Dendritic cell treated with granulocyte-macrophage colony-stimulating factor and Interleukin-4, amounts not matched to agents 40 ng/mL and 50 ng/mL, for 4 days (primary cell): ENCODE data around the gene TRIM6.
A peak's percentile ranks its signal among the peaks of the same experiment; 100 is the strongest.
"Not testable (repeated sequence)": the region's sequence is repeated elsewhere in the genome, so short reads cannot be mapped to it uniquely, and the experiment has no call there.

Experiments
- H3K27ac Mint-ChIP-seq: one replicate; pipeline ENCODE4 v1.8.0; 2022; ENCODE audit warnings: mild to moderate bottlenecking, mixed read lengths
- H3K27me3 Mint-ChIP-seq: one replicate; pipeline ENCODE4 v1.8.0; 2022; ENCODE audit warnings: mild to moderate bottlenecking, mixed read lengths
- H3K36me3 Mint-ChIP-seq: one replicate; pipeline ENCODE4 v1.8.0; 2022; ENCODE audit warnings: low read depth, mixed read lengths
- H3K4me1 Mint-ChIP-seq: one replicate; pipeline ENCODE4 v1.8.0; 2022; ENCODE audit warnings: low read depth, mixed read lengths
- H3K4me3 Mint-ChIP-seq: one replicate; pipeline ENCODE4 v1.8.0; 2022; ENCODE audit warnings: mild to moderate bottlenecking, moderate library complexity, mixed read lengths
- H3K9me3 Mint-ChIP-seq: one replicate; pipeline ENCODE4 v1.8.0; 2022; ENCODE audit warnings: mixed read lengths
- intact Hi-C: fragments of 100-400 bp; cut with micrococcal nuclease; formaldehyde crosslinking; loops from one replicate; pipeline ENCODE4 v1.15.0; 2022

TRIM6 gene

DNA sequence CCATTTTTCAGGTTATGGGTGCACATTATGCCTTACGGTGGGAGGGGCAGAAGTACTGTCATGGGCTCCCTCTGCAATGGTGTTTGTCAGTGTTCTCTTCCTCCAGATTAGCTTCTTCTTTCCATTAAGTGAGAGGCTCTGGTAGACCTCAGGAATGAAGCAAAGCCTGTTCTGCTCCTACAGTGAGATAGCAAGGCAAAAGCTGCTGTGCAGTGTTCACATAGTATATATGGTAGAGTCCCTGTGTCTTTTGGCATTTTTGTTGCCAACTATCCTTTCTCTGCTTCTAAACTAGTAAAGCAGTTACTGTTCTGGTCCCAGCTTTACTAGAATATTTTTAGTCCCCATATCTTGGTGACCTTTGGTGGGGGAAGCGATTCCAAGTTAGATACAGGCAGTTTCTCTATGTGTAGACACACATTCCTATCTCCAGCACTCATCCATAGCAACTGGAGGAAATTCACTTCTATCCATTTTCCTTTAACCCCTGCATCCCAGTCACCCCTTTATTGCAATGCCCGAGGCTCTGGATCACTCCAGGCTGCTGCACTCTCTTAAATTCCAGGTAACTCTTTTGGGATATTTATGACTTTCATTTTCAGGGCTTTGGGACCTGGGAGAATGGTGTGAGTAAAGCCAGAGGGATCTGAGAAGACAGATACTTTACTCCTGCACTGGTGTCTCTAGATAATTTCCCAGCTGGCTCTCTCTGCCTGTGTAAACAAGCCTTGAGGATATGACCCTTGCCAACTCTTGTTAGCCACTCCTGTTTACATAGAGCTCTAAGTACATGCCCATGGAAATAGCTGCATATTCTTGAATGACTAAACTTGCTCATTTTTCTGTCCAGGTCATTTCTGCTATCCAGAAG lies 24.4 kb downstream of the TRIM6 start:
- H3K4me1 Mint-ChIP-seq = peaks cover 25% of the 10 kb centered on the region
- no peaks in the 10 kb centered on the region for H3K27me3 Mint-ChIP-seq
- intact Hi-C loops = no loop called here
- peaks cover 9% of the 10 kb centered on the region for H3K36me3 Mint-ChIP-seq
- H3K27ac Mint-ChIP-seq = no peak overlapping the region
- H3K4me3 Mint-ChIP-seq = no peak overlapping the region
- no peaks in the 10 kb centered on the region for H3K9me3 Mint-ChIP-seq

DNA sequence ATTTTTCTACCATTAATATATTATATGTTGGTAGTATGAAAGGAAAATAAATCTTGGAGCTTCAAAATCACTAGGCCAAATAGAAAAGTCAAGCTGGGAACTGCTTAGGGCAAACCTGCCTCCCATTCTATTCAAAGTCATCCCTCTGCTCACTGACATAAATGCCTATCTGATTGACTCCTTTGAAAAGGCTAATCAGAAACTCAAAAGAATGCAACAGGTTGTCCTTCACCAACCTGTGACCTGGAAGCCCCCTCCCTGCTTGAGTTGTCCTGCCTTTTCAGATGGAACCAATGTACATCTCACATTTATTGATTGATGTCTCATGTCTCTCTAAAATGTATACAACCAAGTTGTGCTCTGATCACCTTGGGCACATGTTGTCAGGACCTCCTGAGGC lies 25.1 kb downstream of the TRIM6 start:
- Mint-ChIP-seq H3K9me3 (no peaks in the 10 kb centered on the region), H3K4me1 (peaks cover 32% of the 10 kb centered on the region), H3K36me3 (peaks cover 9% of the 10 kb centered on the region), H3K4me3 (no peak overlapping the region), H3K27ac (no peak overlapping the region), H3K27me3 (no peaks in the 10 kb centered on the region)
- intact Hi-C loops = no loop called here

DNA sequence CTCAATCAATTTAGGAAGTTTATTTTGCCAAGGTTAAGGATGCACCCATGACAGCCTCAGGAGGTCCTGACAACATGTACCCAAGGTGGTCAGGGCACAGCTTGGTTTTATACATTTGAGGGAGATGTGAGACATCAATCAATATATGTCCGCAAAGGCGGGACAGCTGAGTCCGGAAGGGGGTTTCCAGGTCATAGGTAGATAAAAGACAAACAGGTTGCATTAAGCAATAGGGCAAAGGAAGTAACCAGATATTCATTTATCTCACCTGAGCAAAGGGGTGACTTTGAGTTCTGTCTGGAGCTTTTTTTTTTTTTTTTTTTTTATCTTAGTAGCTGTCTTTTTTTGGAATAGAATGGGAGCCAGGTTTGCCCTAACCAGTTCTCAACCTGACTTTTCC lies 26.4 kb downstream of the TRIM6 start:
- no peak overlapping the region for H3K27ac Mint-ChIP-seq

DNA sequence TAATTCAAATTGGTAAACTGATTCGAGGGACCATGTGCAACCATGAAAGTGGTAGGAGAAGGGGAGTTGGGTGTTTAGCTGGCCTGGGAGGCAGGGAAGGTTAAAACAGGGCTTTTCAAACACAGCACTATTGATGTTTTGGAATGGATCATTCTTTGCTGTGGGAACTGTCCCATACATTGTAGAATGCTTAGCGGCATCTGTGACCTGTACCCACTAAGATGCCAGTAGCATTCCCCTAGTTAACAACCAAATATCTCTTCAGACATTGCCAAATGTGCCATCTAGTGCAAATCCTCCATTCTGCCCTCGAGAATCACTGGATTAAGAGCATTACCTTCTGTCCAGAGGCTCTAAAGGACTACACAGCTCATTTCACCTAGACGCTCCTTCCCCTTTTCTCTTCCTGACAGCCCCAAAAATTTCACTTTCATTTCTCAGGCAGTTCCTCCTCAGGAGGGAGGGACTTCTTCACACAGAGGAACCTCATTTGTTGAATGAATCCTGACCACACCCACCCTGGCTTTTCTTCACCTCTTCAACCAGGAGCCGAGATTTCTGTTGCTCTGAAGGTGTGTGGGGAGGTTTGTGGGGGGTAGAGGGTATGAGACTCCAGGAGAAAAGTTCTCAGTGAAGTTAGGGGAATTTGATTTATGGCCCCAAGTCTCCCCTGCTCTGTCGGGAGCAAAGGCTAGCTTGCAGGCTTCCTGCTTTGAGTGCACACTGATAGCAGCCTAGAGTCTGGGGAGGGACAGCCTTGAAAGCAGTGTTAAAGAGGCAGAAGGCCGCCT lies 28.2 kb downstream of the TRIM6 start, which contains the start of gene TRIM34:
TSS of gene TRIM34 (plus strand) at position 513 of the 791 bp plus-strand sequence. CDS start 7,331 bp downstream, outside the sequence.
- intact Hi-C loops = loop anchor here (5.0 kb wide), 1 partner anchor 63 kb away; the partner anchor contains the start of genes TRIM22 and TRIM5
- peak within 1 kb of the TSS; percentile 92 for H3K27ac Mint-ChIP-seq
- peaks cover 16% of the 10 kb centered on the region for H3K36me3 Mint-ChIP-seq
- peak within 1 kb of the TSS; percentile 86 for H3K4me3 Mint-ChIP-seq
- H3K4me1 Mint-ChIP-seq = peaks cover 42% of the 10 kb centered on the region
- H3K9me3 Mint-ChIP-seq = no peaks in the 10 kb centered on the region
- H3K27me3 Mint-ChIP-seq = no peaks in the 10 kb centered on the region

More for the DNA sequence above, 26.4 kb downstream of the TRIM6 start:
- Mint-ChIP-seq H3K9me3 (no peaks in the 10 kb centered on the region), H3K4me3 (no peak overlapping the region), H3K27me3 (no peaks in the 10 kb centered on the region), H3K4me1 (peaks cover 42% of the 10 kb centered on the region), H3K36me3 (peaks cover 9% of the 10 kb centered on the region)
- intact Hi-C loops = no loop called here

DNA sequence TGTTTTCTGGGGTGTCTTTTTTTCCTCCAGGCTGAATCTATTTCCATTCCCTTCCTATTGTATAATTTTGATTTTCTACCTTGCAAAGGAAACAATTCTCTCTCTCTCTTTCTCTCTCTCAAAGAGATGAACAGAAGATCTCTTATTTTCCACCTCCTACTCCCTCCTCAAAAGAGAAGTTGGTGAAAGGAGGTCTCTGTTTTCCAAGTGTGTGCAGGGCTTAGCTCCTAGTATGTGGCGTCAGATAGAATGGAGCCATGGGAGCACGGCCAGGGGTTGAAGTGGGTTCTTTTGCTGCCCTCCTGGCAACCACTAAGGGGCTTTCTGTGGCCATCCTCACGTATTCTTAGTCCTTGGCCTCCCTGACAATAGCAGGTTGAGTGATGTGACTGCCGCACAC lies 28.8 kb downstream of the TRIM6 start:
- Mint-ChIP-seq H3K27me3 (no peaks in the 10 kb centered on the region), H3K27ac (peak overlapping the region; percentile 92), H3K4me1 (peaks cover 45% of the 10 kb centered on the region), H3K4me3 (peak overlapping the region; percentile 86), H3K36me3 (peaks cover 16% of the 10 kb centered on the region), H3K9me3 (no peaks in the 10 kb centered on the region)
- intact Hi-C loops = loop anchor here (5.0 kb wide), 1 partner anchor 62 kb away; the partner anchor contains the start of genes TRIM22 and TRIM5

DNA sequence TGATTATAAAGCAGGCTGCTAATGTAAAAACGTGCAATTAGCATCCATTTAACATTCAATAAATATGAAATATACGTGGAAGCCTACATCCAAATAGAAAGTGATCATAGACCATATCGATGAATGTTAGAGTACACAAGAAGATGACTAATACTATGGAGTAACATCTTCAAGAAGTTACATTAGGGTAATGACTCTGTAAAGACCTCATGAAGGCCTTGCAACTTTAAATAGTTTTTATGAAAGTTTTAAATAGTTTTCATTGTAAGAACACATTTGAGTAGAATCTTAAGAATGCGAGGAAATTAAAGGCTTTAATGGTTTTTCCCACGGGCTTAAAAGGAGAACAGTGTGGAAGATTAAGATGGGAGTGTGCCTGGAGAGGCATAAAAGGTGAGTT lies 29.8 kb downstream of the TRIM6 start:
- Mint-ChIP-seq H3K27ac (peak overlapping the region; percentile 92), H3K4me3 (peak overlapping the region; percentile 86), H3K4me1 (peaks cover 50% of the 10 kb centered on the region), H3K9me3 (no peaks in the 10 kb centered on the region), H3K36me3 (peaks cover 16% of the 10 kb centered on the region), H3K27me3 (no peaks in the 10 kb centered on the region)
- intact Hi-C loops = loop anchor here (5.0 kb wide), 1 partner anchor 61 kb away; the partner anchor contains the start of genes TRIM22 and TRIM5

DNA sequence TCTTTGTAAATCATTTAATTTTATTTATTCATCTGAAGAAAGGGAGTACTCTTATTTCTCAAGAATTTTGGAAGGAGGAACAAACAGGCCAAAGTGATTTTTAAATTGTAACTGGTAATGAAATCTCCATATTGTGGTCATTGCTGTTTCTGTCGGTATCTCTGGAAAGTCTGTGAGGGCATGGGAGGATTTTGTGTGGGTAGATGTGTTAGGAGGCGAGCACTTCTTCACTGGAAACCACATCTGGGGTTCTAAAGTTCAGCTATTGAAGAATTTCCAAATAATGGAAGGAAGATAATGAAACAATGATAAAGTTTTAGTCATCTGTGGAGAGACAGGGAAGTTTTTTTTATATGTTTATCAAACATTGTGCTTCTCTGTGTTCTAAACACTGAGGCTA lies 35.0 kb downstream of the TRIM6 start:
- H3K27ac Mint-ChIP-seq = peak overlapping the region; percentile 74
- H3K27me3 Mint-ChIP-seq = no peaks in the 10 kb centered on the region
- peaks cover 52% of the 10 kb centered on the region for H3K36me3 Mint-ChIP-seq
- H3K4me1 Mint-ChIP-seq = peaks cover 40% of the 10 kb centered on the region
- H3K9me3 Mint-ChIP-seq = no peaks in the 10 kb centered on the region
- intact Hi-C loops = no loop called here
- H3K4me3 Mint-ChIP-seq = no peak overlapping the region

DNA sequence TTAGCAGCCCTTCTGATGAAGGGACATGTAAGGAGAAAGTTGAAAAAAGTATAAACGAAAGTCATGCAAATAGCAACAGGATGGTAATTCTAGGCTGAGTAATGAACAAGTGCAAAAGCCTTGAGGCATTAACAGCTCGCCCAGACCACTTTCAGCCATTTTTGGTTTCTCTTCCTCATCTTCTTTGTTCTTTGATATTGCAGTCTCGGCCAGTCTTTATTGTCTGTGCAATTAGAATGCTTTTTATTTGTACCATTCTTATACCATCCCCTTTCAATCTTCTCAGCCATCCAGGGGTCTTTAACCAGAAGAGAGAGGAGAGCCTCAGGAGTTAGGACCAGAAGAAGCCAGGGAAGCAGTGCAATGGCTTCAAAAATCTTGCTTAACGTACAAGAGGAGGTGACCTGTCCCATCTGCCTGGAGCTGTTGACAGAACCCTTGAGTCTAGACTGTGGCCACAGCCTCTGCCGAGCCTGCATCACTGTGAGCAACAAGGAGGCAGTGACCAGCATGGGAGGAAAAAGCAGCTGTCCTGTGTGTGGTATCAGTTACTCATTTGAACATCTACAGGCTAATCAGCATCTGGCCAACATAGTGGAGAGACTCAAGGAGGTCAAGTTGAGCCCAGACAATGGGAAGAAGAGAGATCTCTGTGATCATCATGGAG lies 35.7 kb downstream of the TRIM6 start:
- peaks cover 58% of the 10 kb centered on the region for H3K36me3 Mint-ChIP-seq

DNA sequence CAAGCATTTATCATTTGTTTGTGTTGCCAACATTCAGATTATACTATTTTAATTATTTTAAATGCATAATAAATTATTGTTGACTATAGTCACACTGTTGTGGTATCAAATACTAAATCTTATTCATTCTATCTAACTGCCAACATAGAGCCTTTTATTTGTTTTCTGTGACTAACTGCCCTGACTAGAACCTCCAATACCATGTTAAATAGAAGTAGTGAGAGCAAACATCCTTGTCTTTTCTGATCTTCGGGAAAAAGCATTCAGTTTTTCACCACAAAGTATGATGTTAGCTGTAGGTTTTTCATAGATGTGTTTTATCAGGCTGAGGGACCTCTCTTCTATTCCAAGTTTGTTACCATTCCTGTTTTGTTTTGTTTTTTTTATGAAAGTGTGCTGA lies 43.5 kb downstream of the TRIM6 start:
- intact Hi-C loops = no loop called here
- H3K36me3 Mint-ChIP-seq = peaks cover 88% of the 10 kb centered on the region
- no peak overlapping the region for H3K27ac Mint-ChIP-seq
- no peaks in the 10 kb centered on the region for H3K4me1 Mint-ChIP-seq
- H3K27me3 Mint-ChIP-seq = no peaks in the 10 kb centered on the region
- H3K9me3 Mint-ChIP-seq = no peaks in the 10 kb centered on the region
- H3K4me3 Mint-ChIP-seq = no peak overlapping the region

More for the DNA sequence above, 35.7 kb downstream of the TRIM6 start:
- H3K4me1 Mint-ChIP-seq = peaks cover 33% of the 10 kb centered on the region
- no peak overlapping the region for H3K4me3 Mint-ChIP-seq
- no peaks in the 10 kb centered on the region for H3K9me3 Mint-ChIP-seq
- intact Hi-C loops = no loop called here
- peak overlapping the region; percentile 74 for H3K27ac Mint-ChIP-seq
- H3K27me3 Mint-ChIP-seq = no peaks in the 10 kb centered on the region

DNA sequence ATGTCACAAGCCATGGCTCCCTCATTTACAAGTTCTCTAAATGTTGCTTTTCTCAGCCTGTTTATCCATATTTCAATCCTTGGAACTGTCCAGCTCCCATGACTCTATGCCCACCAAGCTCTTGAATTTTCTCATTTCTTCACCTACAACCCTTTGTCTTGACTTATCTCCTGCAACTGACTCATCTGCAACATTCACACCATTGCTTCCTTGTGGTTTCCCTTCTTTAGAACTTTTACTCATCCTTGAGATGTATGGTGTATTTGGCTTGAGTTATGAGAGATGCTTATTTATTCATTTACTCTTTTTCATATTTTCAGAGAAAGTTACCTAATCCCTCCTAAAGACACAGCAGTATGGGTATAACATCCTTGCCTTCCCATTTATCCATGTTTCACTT lies 47.1 kb downstream of the TRIM6 start:
- H3K9me3 Mint-ChIP-seq = no peaks in the 10 kb centered on the region
- H3K4me3 Mint-ChIP-seq = no peak overlapping the region
- no peak overlapping the region for H3K27ac Mint-ChIP-seq
- intact Hi-C loops = no loop called here
- no peaks in the 10 kb centered on the region for H3K27me3 Mint-ChIP-seq
- H3K4me1 Mint-ChIP-seq = no peaks in the 10 kb centered on the region
- H3K36me3 Mint-ChIP-seq = peaks cover 52% of the 10 kb centered on the region

DNA sequence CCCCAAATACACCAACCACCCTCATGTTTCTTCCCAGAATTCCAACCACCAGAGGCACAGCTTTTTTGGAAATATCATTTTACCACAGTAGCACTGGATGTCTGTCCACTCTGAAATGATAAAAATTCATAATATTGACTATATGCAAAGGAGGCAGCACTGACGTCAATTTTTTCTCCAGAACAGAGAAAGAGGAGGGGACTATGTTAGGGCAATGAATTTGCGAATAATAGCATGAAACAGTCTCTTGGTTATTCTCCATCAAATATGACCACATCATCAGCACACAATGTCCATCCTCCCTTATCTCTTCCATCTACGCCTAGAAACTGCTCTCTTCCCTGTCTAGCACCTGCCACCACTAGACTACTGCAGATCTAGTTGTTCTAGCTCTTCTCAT lies 49.7 kb downstream of the TRIM6 start:
- H3K4me3 Mint-ChIP-seq = no peak overlapping the region
- H3K27ac Mint-ChIP-seq = no peak overlapping the region
- intact Hi-C loops = no loop called here
- H3K27me3 Mint-ChIP-seq = no peaks in the 10 kb centered on the region
- H3K9me3 Mint-ChIP-seq = no peaks in the 10 kb centered on the region
- peaks cover 30% of the 10 kb centered on the region for H3K36me3 Mint-ChIP-seq
- no peaks in the 10 kb centered on the region for H3K4me1 Mint-ChIP-seq

DNA sequence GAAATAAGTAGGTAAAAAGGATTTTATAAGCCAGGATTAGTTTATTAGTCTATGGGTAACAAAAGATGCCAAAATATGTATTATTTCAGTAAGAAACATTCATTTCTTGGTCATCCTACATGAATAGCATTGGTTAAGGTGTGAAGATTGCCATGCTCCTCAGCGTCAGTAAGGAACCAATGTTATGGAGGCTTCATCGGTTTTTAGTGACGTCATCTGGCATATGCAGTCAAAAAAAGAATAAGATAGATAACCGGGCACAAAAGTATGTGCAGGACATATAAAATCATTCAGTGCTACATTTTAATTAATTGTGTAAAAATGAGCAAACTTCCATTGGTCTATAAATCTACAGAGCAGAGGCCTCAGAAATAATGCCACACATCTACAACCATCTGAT lies 59.0 kb downstream of the TRIM6 start:
- no peak overlapping the region for H3K27ac Mint-ChIP-seq
- peaks cover 9% of the 10 kb centered on the region for H3K36me3 Mint-ChIP-seq
- no peaks in the 10 kb centered on the region for H3K4me1 Mint-ChIP-seq
- peaks cover 9% of the 10 kb centered on the region for H3K9me3 Mint-ChIP-seq
- no peak overlapping the region for H3K4me3 Mint-ChIP-seq
- H3K27me3 Mint-ChIP-seq = no peaks in the 10 kb centered on the region
- intact Hi-C loops = no loop called here

DNA sequence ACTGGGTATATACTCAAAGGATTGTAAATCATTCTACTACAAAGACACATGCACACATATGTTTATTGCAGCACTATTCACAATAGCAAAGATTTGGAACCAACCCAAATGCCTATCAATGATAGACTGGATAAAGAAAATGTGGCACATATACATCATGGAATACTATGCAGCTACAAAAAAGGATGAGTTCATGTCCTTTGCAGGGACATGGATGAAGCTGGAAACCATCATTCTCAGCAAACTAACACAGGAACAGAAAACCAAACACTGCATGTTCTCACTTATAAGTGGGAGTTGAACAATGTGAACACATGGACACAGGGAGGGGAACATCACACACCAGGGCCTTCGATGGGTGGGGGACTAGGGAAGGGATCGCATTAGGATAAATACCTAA lies 60.5 kb downstream of the TRIM6 start:
- not testable (repeated sequence) for H3K36me3 Mint-ChIP-seq, H3K4me1 Mint-ChIP-seq, H3K9me3 Mint-ChIP-seq

More for the DNA sequence above, 60.5 kb downstream of the TRIM6 start:
- intact Hi-C loops, H3K27ac Mint-ChIP-seq, H3K4me3 Mint-ChIP-seq, H3K27me3 Mint-ChIP-seq: not testable (repeated sequence)
